Erythroblast (primary cell): Measurements from ENCODE around the gene KCNH1.

ENCODE experiments used
- DNase-seq, 2 experiments: peaks; one replicate each; lab custom pipeline; 2025; lab: John Stamatoyannopoulos, UW
- GATA1 ChIP-seq: IDR thresholded peaks from 2 replicates; pipeline ENCODE4 v1.6.1; 2011; ENCODE audit warnings: low read depth, mild to moderate bottlenecking, control low read depth, low read length, moderate library complexity
- POLR2A ChIP-seq: IDR thresholded peaks from 2 replicates; pipeline ENCODE4 v1.6.1; 2011; ENCODE audit warnings: mild to moderate bottlenecking, low read length

KCNH1 gene

GRCh38 chr1:211133836-211134669, at the start of gene KCNH1:
KCNH1 (minus strand) TSS chr1:211134148; CDS start chr1:211133945, 203 bp downstream.
- TF ChIP-seq POLR2A (no peak), GATA1 (no peak)
- DNase-seq = peak; percentile 81 to 84

- TF ChIP-seq GATA1 = no peak
- DNase-seq = no peak
Measured at GRCh38 chr1:211182746-211183145, 48.8 kb upstream of the KCNH1 start.

GRCh38 chr1:211174375-211174774, 40.4 kb upstream of the KCNH1 start:
- TF ChIP-seq GATA1 (no peak), POLR2A (no peak)
- no peak for DNase-seq

- TF ChIP-seq POLR2A (no peak), GATA1 (no peak)
- DNase-seq = no peak
Measured at GRCh38 chr1:211172657-211173056, 38.7 kb upstream of the KCNH1 start.

GRCh38 chr1:211169353-211169752, 35.4 kb upstream of the KCNH1 start:
- TF ChIP-seq POLR2A = no peak
- TF ChIP-seq GATA1 = no peak

GRCh38 chr1:211158866-211159265, 24.9 kb upstream of the KCNH1 start:
- TF ChIP-seq GATA1 = no peak
- TF ChIP-seq POLR2A = no peak
- no peak for DNase-seq

More at GRCh38 chr1:211169353-211169752, 35.4 kb upstream of the KCNH1 start:
- DNase-seq = no peak

- DNase-seq = no peak
- TF ChIP-seq POLR2A (no peak), GATA1 (no peak)
Measured at GRCh38 chr1:211155040-211155439, 21.1 kb upstream of the KCNH1 start.

GRCh38 chr1:211153932-211154331, 20.0 kb upstream of the KCNH1 start:
- no peak for DNase-seq
- no peak for TF ChIP-seq POLR2A
- no peak for TF ChIP-seq GATA1

GRCh38 chr1:211148366-211148765, 14.4 kb upstream of the KCNH1 start:
- DNase-seq = no peak
- no peak for TF ChIP-seq GATA1
- TF ChIP-seq POLR2A = no peak

- TF ChIP-seq GATA1 = no peak
- TF ChIP-seq POLR2A = no peak
- no peak for DNase-seq
Measured at GRCh38 chr1:211145944-211146343, 12.0 kb upstream of the KCNH1 start.

GRCh38 chr1:211135342-211135950, 1.5 kb upstream of the KCNH1 start:
- peak; percentile 11 to 33 for DNase-seq
- TF ChIP-seq GATA1 (no peak), POLR2A (no peak)

GRCh38 chr1:211133393-211133835, 534 bp downstream of the KCNH1 start:
- DNase-seq = no peak
- TF ChIP-seq GATA1 (no peak), POLR2A (no peak)

GRCh38 chr1:211132721-211133392, 1.1 kb downstream of the KCNH1 start:
- DNase-seq = no peak
- no peak for TF ChIP-seq POLR2A
- TF ChIP-seq GATA1 = no peak

- DNase-seq = no peak
- no peak for TF ChIP-seq GATA1
- TF ChIP-seq POLR2A = no peak
Measured at GRCh38 chr1:211129776-211130175, 4.2 kb downstream of the KCNH1 start.
